ENCODE measurements around the gene TBCK. TPM values are rescaled to one million over a fixed set of nuclear protein-coding genes. Genes with fewer than 3 reads are reported as not detected.

Gene TBCK
- total RNA-seq, 5 donors from 2014 or later (not counting 1 experiment from before 2014, with no cell fraction given) = 43.5 to 49.9 (median 48.1) TPM

DNA sequence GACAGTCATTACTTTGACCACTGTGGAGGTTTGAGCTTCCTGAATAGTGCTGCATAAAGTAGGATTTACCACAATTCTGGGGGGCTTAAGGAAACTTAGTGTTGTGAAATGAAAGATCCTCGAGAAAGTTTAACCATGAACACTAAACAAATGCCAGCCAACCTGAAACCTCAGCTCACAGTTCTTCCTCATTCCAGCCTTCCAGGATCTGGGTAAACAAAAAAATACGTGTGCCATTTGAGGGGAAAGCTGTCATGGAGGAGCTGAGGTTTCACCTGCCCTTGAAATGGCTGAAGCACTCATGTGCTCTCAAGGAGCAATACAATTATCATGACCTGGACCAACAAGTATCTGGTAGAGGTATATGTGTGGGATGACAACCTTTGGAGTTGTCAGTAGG is 278.0 kb downstream of the TBCK start:
- H3K27ac Mint-ChIP-seq = no peak overlapping the region
- no peak overlapping the region for H3K27ac ChIP-seq (ENCODE audit: low read length)
- no peaks in the 10 kb centered on the region for H3K9me3 ChIP-seq
- H3K9me3 Mint-ChIP-seq = no peaks in the 10 kb centered on the region
- no peak for ATAC-seq (replicated peaks in 1 of 4)
- no peaks in the 10 kb centered on the region for H3K27me3 ChIP-seq (replicated peaks in 1 of 2; ENCODE audit: control insufficient read depth in 2 of 2, extremely low read depth in 1 of 2, insufficient read depth in 2 of 2, low read length in 1 of 2)
- ChIA-PET POLR2A (no interaction called here), CTCF (no interaction called here)
- no peaks in the 10 kb centered on the region for H3K36me3 ChIP-seq (ENCODE audit: control insufficient read depth in 2 of 2, extremely low read depth in 1 of 2, insufficient read depth in 1 of 2, low read length in 1 of 2)
- no peak for DNase-seq
- H3K4me1 Mint-ChIP-seq = no peaks in the 10 kb centered on the region
- no CpG with 5 or more reads among the region's 2 CpGs for WGBS (ENCODE audit: insufficient coverage)
- no peaks in the 10 kb centered on the region for H3K27me3 Mint-ChIP-seq
- no peak overlapping the region for H3K4me3 ChIP-seq (ENCODE audit: control insufficient read depth in 1 of 2, extremely low read depth in 1 of 2, low read length in 1 of 2)
- no peak overlapping the region for H3K4me3 Mint-ChIP-seq
- H3K36me3 Mint-ChIP-seq = no peaks in the 10 kb centered on the region
- H3K4me1 ChIP-seq (ENCODE audit: control insufficient read depth in 1 of 2, extremely low read depth in 1 of 2, insufficient read depth in 2 of 2, low read length in 2 of 2) = no peaks in the 10 kb centered on the region

DNA sequence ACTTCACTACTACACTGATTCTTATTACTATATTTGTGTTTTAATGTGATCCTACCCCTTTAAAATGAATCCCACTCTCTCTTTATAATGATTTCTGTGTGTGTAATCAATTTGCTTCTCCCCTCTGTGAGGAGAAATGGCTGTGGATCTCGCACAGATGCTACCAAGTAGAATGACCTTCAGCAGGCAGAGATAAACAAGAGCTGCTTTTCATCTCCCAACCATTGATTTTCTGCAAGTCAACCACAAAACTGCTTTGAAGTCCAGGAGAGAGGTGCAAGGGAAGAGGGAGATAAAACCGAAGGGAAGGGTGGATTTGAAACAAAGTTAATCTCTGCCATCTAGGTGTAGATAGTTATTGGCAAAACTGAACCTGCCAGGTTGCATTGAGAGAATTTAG is 279.2 kb downstream of the TBCK start:
- no peak overlapping the region for H3K27ac Mint-ChIP-seq
- DNase-seq (no peak), ATAC-seq (replicated peaks in 1 of 4) (no peak)
- Histone ChIP-seq H3K27ac (ENCODE audit: low read length) (no peak overlapping the region), H3K36me3 (ENCODE audit: control insufficient read depth in 2 of 2, extremely low read depth in 1 of 2, insufficient read depth in 1 of 2, low read length in 1 of 2) (no peaks in the 10 kb centered on the region), H3K4me3 (ENCODE audit: control insufficient read depth in 1 of 2, extremely low read depth in 1 of 2, low read length in 1 of 2) (no peak overlapping the region), H3K9me3 (no peaks in the 10 kb centered on the region), H3K27me3 (replicated peaks in 1 of 2; ENCODE audit: control insufficient read depth in 2 of 2, extremely low read depth in 1 of 2, insufficient read depth in 2 of 2, low read length in 1 of 2) (no peaks in the 10 kb centered on the region), H3K4me1 (ENCODE audit: control insufficient read depth in 1 of 2, extremely low read depth in 1 of 2, insufficient read depth in 2 of 2, low read length in 2 of 2) (no peaks in the 10 kb centered on the region)
- no peaks in the 10 kb centered on the region for H3K27me3 Mint-ChIP-seq
- H3K9me3 Mint-ChIP-seq = peaks cover 0 to 8% (median 6%) of the 10 kb centered on the region in 3 donors
- no peaks in the 10 kb centered on the region for H3K36me3 Mint-ChIP-seq
- POLR2A ChIA-PET = interaction anchor here in 1 of 2 donors (0.5 kb wide), 1 partner anchor 9 kb away, joined by 4 read pairs; no protein-coding TSS in a partner anchor
- no peak overlapping the region for H3K4me3 Mint-ChIP-seq
- CTCF ChIA-PET = no interaction called here
- H3K4me1 Mint-ChIP-seq = no peaks in the 10 kb centered on the region
- WGBS (ENCODE audit: insufficient coverage) = 0% methylated on average over 1 of the region's 2 CpGs

- CTCF ChIA-PET = no interaction called here
- no peaks in the 10 kb centered on the region for H3K27me3 Mint-ChIP-seq
- peaks cover 0 to 13% (median 11%) of the 10 kb centered on the region in 3 donors for H3K9me3 Mint-ChIP-seq
These were observed 279.7 kb downstream of the TBCK start for GRCh38 chr4:106036334-106036733.

DNA sequence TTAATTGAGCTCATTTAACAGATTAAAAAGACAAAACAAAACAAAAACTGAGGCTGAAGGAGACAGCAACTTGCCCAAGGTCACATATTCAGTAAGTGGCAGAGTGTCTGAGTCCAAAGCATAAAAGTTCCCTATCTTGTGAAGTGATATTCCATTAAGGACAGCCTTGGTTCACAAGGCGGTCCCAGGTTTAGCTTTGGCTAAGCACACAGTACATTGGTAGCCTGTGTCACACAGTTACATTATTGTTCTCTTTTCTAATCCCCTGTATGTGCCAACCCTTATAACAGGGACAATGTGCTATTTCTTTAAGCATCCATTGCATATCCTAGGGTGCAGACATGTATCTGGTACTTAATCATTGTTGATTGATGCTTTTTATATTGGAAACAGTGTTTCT is 280.8 kb downstream of the TBCK start:
- H3K4me3 Mint-ChIP-seq = no peak overlapping the region
- no peak for ATAC-seq (replicated peaks in 1 of 4)
- no peaks in the 10 kb centered on the region for H3K36me3 Mint-ChIP-seq
- no peaks in the 10 kb centered on the region for H3K4me1 Mint-ChIP-seq
- DNase-seq = no peak
- no peak overlapping the region for H3K27ac Mint-ChIP-seq
- CTCF ChIA-PET = no interaction called here
- H3K27me3 Mint-ChIP-seq = no peaks in the 10 kb centered on the region
- H3K27ac ChIP-seq (ENCODE audit: low read length) = no peak overlapping the region
- H3K36me3 ChIP-seq (ENCODE audit: control insufficient read depth in 2 of 2, extremely low read depth in 1 of 2, insufficient read depth in 1 of 2, low read length in 1 of 2) = no peaks in the 10 kb centered on the region
- H3K9me3 ChIP-seq = no peaks in the 10 kb centered on the region
- WGBS (ENCODE audit: insufficient coverage) = no CpG with 5 or more reads among the region's 1 CpG
- no peaks in the 10 kb centered on the region for H3K4me1 ChIP-seq (ENCODE audit: control insufficient read depth in 1 of 2, extremely low read depth in 1 of 2, insufficient read depth in 2 of 2, low read length in 2 of 2)
- H3K9me3 Mint-ChIP-seq = peaks cover 6 to 24% (median 21%) of the 10 kb centered on the region in 3 donors
- no peak overlapping the region for H3K4me3 ChIP-seq (ENCODE audit: control insufficient read depth in 1 of 2, extremely low read depth in 1 of 2, low read length in 1 of 2)
- no peaks in the 10 kb centered on the region for H3K27me3 ChIP-seq (replicated peaks in 1 of 2; ENCODE audit: control insufficient read depth in 2 of 2, extremely low read depth in 1 of 2, insufficient read depth in 2 of 2, low read length in 1 of 2)
- POLR2A ChIA-PET = no interaction called here

More at GRCh38 chr4:106036334-106036733, 279.7 kb downstream of the TBCK start:
- POLR2A ChIA-PET = no interaction called here
- Histone ChIP-seq H3K4me3 (ENCODE audit: control insufficient read depth in 1 of 2, extremely low read depth in 1 of 2, low read length in 1 of 2) (no peak overlapping the region), H3K27ac (ENCODE audit: low read length) (no peak overlapping the region), H3K27me3 (replicated peaks in 1 of 2; ENCODE audit: control insufficient read depth in 2 of 2, extremely low read depth in 1 of 2, insufficient read depth in 2 of 2, low read length in 1 of 2) (no peaks in the 10 kb centered on the region), H3K9me3 (no peaks in the 10 kb centered on the region), H3K4me1 (ENCODE audit: control insufficient read depth in 1 of 2, extremely low read depth in 1 of 2, insufficient read depth in 2 of 2, low read length in 2 of 2) (no peaks in the 10 kb centered on the region), H3K36me3 (ENCODE audit: control insufficient read depth in 2 of 2, extremely low read depth in 1 of 2, insufficient read depth in 1 of 2, low read length in 1 of 2) (no peaks in the 10 kb centered on the region)
- DNase-seq (no peak), ATAC-seq (replicated peaks in 1 of 4) (no peak)
- no peaks in the 10 kb centered on the region for H3K36me3 Mint-ChIP-seq
- no peak overlapping the region for H3K27ac Mint-ChIP-seq
- no peaks in the 10 kb centered on the region for H3K4me1 Mint-ChIP-seq
- WGBS (ENCODE audit: insufficient coverage) = 58% methylated on average over 2 of the region's 3 CpGs
- H3K4me3 Mint-ChIP-seq = no peak overlapping the region

DNA sequence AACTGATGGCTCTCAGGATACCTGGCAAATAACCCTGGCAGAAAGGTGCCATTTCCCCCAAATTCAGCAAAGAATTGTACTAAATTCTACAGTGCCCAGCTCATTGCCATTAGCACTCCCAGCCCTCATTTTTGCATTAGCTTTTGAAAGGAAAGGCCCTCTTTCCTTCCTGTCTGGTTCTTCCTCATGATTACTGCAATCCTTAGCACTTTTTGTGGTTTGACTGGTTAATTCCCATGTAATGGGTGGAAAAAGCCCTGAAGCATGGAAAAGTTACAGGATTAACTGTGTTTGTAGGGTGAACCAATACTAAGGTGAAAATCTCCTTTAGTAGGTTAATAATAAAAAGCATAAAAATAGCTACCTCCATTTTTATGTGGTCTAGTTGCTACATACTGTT is 281.3 kb downstream of the TBCK start:
- no peaks in the 10 kb centered on the region for H3K27me3 Mint-ChIP-seq
- H3K27ac Mint-ChIP-seq = no peak overlapping the region

GRCh38 chr4:106034220-106034619 is 281.8 kb downstream of the TBCK start:
- no peaks in the 10 kb centered on the region for H3K4me1 Mint-ChIP-seq
- H3K4me3 Mint-ChIP-seq = no peak overlapping the region
- no peaks in the 10 kb centered on the region for H3K4me1 ChIP-seq (ENCODE audit: control insufficient read depth in 1 of 2, extremely low read depth in 1 of 2, insufficient read depth in 2 of 2, low read length in 2 of 2)
- DNase-seq (no peak), ATAC-seq (replicated peaks in 1 of 4) (no peak)
- no peaks in the 10 kb centered on the region for H3K27me3 ChIP-seq (replicated peaks in 1 of 2; ENCODE audit: control insufficient read depth in 2 of 2, extremely low read depth in 1 of 2, insufficient read depth in 2 of 2, low read length in 1 of 2)
- H3K4me3 ChIP-seq (ENCODE audit: control insufficient read depth in 1 of 2, extremely low read depth in 1 of 2, low read length in 1 of 2) = no peak overlapping the region
- peaks cover 14 to 33% (median 29%) of the 10 kb centered on the region in 3 donors for H3K9me3 Mint-ChIP-seq
- WGBS (ENCODE audit: insufficient coverage) = no CpG with 5 or more reads among the region's 3 CpGs
- no peak overlapping the region for H3K27ac ChIP-seq (ENCODE audit: low read length)
- H3K27me3 Mint-ChIP-seq = no peaks in the 10 kb centered on the region
- H3K36me3 Mint-ChIP-seq = no peaks in the 10 kb centered on the region
- no peak overlapping the region for H3K27ac Mint-ChIP-seq
- ChIA-PET POLR2A (no interaction called here), CTCF (no interaction called here)
- H3K36me3 ChIP-seq (ENCODE audit: control insufficient read depth in 2 of 2, extremely low read depth in 1 of 2, insufficient read depth in 1 of 2, low read length in 1 of 2) = no peaks in the 10 kb centered on the region
- no peaks in the 10 kb centered on the region for H3K9me3 ChIP-seq

More for the DNA sequence above, 281.3 kb downstream of the TBCK start:
- Histone ChIP-seq H3K4me3 (ENCODE audit: control insufficient read depth in 1 of 2, extremely low read depth in 1 of 2, low read length in 1 of 2) (no peak overlapping the region), H3K27me3 (replicated peaks in 1 of 2; ENCODE audit: control insufficient read depth in 2 of 2, extremely low read depth in 1 of 2, insufficient read depth in 2 of 2, low read length in 1 of 2) (no peaks in the 10 kb centered on the region), H3K27ac (ENCODE audit: low read length) (no peak overlapping the region), H3K36me3 (ENCODE audit: control insufficient read depth in 2 of 2, extremely low read depth in 1 of 2, insufficient read depth in 1 of 2, low read length in 1 of 2) (no peaks in the 10 kb centered on the region), H3K9me3 (no peaks in the 10 kb centered on the region), H3K4me1 (ENCODE audit: control insufficient read depth in 1 of 2, extremely low read depth in 1 of 2, insufficient read depth in 2 of 2, low read length in 2 of 2) (no peaks in the 10 kb centered on the region)
- H3K9me3 Mint-ChIP-seq = peaks cover 10 to 29% (median 26%) of the 10 kb centered on the region in 3 donors
- DNase-seq (no peak), ATAC-seq (replicated peaks in 1 of 4) (no peak)
- ChIA-PET POLR2A (no interaction called here), CTCF (no interaction called here)
- no peaks in the 10 kb centered on the region for H3K4me1 Mint-ChIP-seq
- H3K36me3 Mint-ChIP-seq = no peaks in the 10 kb centered on the region
- no peak overlapping the region for H3K4me3 Mint-ChIP-seq

GRCh38 chr4:106033469-106033868 is 282.5 kb downstream of the TBCK start:
- ChIA-PET CTCF (interaction anchor here in 1 of 2 donors (0.6 kb wide), 1 partner anchor 11 kb away, joined by 3 read pairs; no protein-coding TSS in a partner anchor), POLR2A (no interaction called here)
- Histone ChIP-seq H3K27me3 (replicated peaks in 1 of 2; ENCODE audit: control insufficient read depth in 2 of 2, extremely low read depth in 1 of 2, insufficient read depth in 2 of 2, low read length in 1 of 2) (peaks cover 0 to 6% of the 10 kb centered on the region in 2 experiments), H3K4me1 (ENCODE audit: control insufficient read depth in 1 of 2, extremely low read depth in 1 of 2, insufficient read depth in 2 of 2, low read length in 2 of 2) (no peaks in the 10 kb centered on the region), H3K9me3 (no peaks in the 10 kb centered on the region), H3K27ac (ENCODE audit: low read length) (no peak overlapping the region), H3K4me3 (ENCODE audit: control insufficient read depth in 1 of 2, extremely low read depth in 1 of 2, low read length in 1 of 2) (no peak overlapping the region), H3K36me3 (ENCODE audit: control insufficient read depth in 2 of 2, extremely low read depth in 1 of 2, insufficient read depth in 1 of 2, low read length in 1 of 2) (no peaks in the 10 kb centered on the region)
- ATAC-seq (replicated peaks in 1 of 4) = no peak
- Mint-ChIP-seq H3K4me1 (no peaks in the 10 kb centered on the region), H3K4me3 (no peak overlapping the region), H3K9me3 (peaks cover 14 to 33% (median 29%) of the 10 kb centered on the region in 3 donors), H3K27me3 (no peaks in the 10 kb centered on the region), H3K27ac (no peak overlapping the region), H3K36me3 (no peaks in the 10 kb centered on the region)
- DNase-seq = no peak
